ENCODE results near the gene TSPAN4. TPM values are rescaled to one million over a fixed set of nuclear protein-coding genes. Genes with fewer than 3 reads are reported as not detected.
A peak's percentile ranks its signal among the peaks of the same experiment; 100 is the strongest.

TSPAN4 gene
- total RNA-seq, 1 donor from 2014 or later = 42.3 TPM

- no peaks in the 10 kb centered on the region for H3K27me3 ChIP-seq (ENCODE audit: control insufficient read depth in 3 of 3, insufficient read depth in 3 of 3, low read length in 3 of 3)
Observed at GRCh38 chr11:880447-880846, 37.8 kb downstream of the TSPAN4 start.

GRCh38 chr11:882596-882995 lies 39.9 kb downstream of the TSPAN4 start:
- Histone ChIP-seq H3K9me3 (ENCODE audit: control insufficient read depth in 3 of 3, low read length in 3 of 3) (no peaks in the 10 kb centered on the region), H3K4me1 (ENCODE audit: control insufficient read depth in 3 of 3, insufficient read depth in 3 of 3, low read length in 3 of 3) (peaks cover under 1 to 4% (median 1%) of the 10 kb centered on the region in 3 donors), H3K9ac (ENCODE audit: low read depth in 1 of 3, low read length in 3 of 3) (no peak overlapping the region), H3K4me3 (ENCODE audit: low read length in 3 of 3) (no peak overlapping the region), H3K27ac (ENCODE audit: low read depth, low read length) (no peak overlapping the region), H3K27me3 (ENCODE audit: control insufficient read depth in 3 of 3, insufficient read depth in 3 of 3, low read length in 3 of 3) (no peaks in the 10 kb centered on the region), H3K36me3 (ENCODE audit: control insufficient read depth in 3 of 3, insufficient read depth in 3 of 3, low read length in 3 of 3) (peaks cover 24 to 33% (median 33%) of the 10 kb centered on the region in 3 donors)

More at GRCh38 chr11:880447-880846, 37.8 kb downstream of the TSPAN4 start:
- Histone ChIP-seq H3K36me3 (ENCODE audit: control insufficient read depth in 3 of 3, insufficient read depth in 3 of 3, low read length in 3 of 3) (peaks cover 15 to 30% (median 27%) of the 10 kb centered on the region in 3 donors), H3K4me3 (ENCODE audit: low read length in 3 of 3) (no peak overlapping the region), H3K4me1 (ENCODE audit: control insufficient read depth in 3 of 3, insufficient read depth in 3 of 3, low read length in 3 of 3) (peaks cover 13 to 20% (median 14%) of the 10 kb centered on the region in 3 donors), H3K9me3 (ENCODE audit: control insufficient read depth in 3 of 3, low read length in 3 of 3) (no peaks in the 10 kb centered on the region), H3K9ac (ENCODE audit: low read depth in 1 of 3, low read length in 3 of 3) (no peak overlapping the region), H3K27ac (ENCODE audit: low read depth, low read length) (no peak overlapping the region)

GRCh38 chr11:883527-883926 lies 40.9 kb downstream of the TSPAN4 start:
- Histone ChIP-seq H3K27ac (ENCODE audit: low read depth, low read length) (no peak overlapping the region), H3K36me3 (ENCODE audit: control insufficient read depth in 3 of 3, insufficient read depth in 3 of 3, low read length in 3 of 3) (peaks cover 27 to 34% (median 32%) of the 10 kb centered on the region in 3 donors), H3K4me1 (ENCODE audit: control insufficient read depth in 3 of 3, insufficient read depth in 3 of 3, low read length in 3 of 3) (peaks cover 7 to 14% (median 9%) of the 10 kb centered on the region in 3 donors), H3K9me3 (ENCODE audit: control insufficient read depth in 3 of 3, low read length in 3 of 3) (no peaks in the 10 kb centered on the region), H3K4me3 (ENCODE audit: low read length in 3 of 3) (no peak overlapping the region), H3K9ac (ENCODE audit: low read depth in 1 of 3, low read length in 3 of 3) (no peak overlapping the region), H3K27me3 (ENCODE audit: control insufficient read depth in 3 of 3, insufficient read depth in 3 of 3, low read length in 3 of 3) (no peaks in the 10 kb centered on the region)

- no peak overlapping the region for H3K9ac ChIP-seq (ENCODE audit: low read depth in 1 of 3, low read length in 3 of 3)
- no peaks in the 10 kb centered on the region for H3K27me3 ChIP-seq (ENCODE audit: control insufficient read depth in 3 of 3, insufficient read depth in 3 of 3, low read length in 3 of 3)
- no peak overlapping the region for H3K4me3 ChIP-seq (ENCODE audit: low read length in 3 of 3)
- no peak overlapping the region for H3K27ac ChIP-seq (ENCODE audit: low read depth, low read length)
- peaks cover 27 to 30% (median 27%) of the 10 kb centered on the region in 3 donors for H3K36me3 ChIP-seq (ENCODE audit: control insufficient read depth in 3 of 3, insufficient read depth in 3 of 3, low read length in 3 of 3)
- peaks cover 7 to 20% (median 9%) of the 10 kb centered on the region in 3 donors for H3K4me1 ChIP-seq (ENCODE audit: control insufficient read depth in 3 of 3, insufficient read depth in 3 of 3, low read length in 3 of 3)
- no peaks in the 10 kb centered on the region for H3K9me3 ChIP-seq (ENCODE audit: control insufficient read depth in 3 of 3, low read length in 3 of 3)
Observed at GRCh38 chr11:884578-885070, 42.0 kb downstream of the TSPAN4 start.

GRCh38 chr11:886568-886967 lies 43.9 kb downstream of the TSPAN4 start:
- no peak overlapping the region for H3K4me3 ChIP-seq (ENCODE audit: low read length in 3 of 3)
- no peak overlapping the region for H3K9ac ChIP-seq (ENCODE audit: low read depth in 1 of 3, low read length in 3 of 3)
- peaks cover 7 to 20% (median 9%) of the 10 kb centered on the region in 3 donors for H3K4me1 ChIP-seq (ENCODE audit: control insufficient read depth in 3 of 3, insufficient read depth in 3 of 3, low read length in 3 of 3)
- no peaks in the 10 kb centered on the region for H3K9me3 ChIP-seq (ENCODE audit: control insufficient read depth in 3 of 3, low read length in 3 of 3)
- H3K27ac ChIP-seq (ENCODE audit: low read depth, low read length) = no peak overlapping the region
- no peaks in the 10 kb centered on the region for H3K27me3 ChIP-seq (ENCODE audit: control insufficient read depth in 3 of 3, insufficient read depth in 3 of 3, low read length in 3 of 3)
- peaks cover 20 to 26% (median 20%) of the 10 kb centered on the region in 3 donors for H3K36me3 ChIP-seq (ENCODE audit: control insufficient read depth in 3 of 3, insufficient read depth in 3 of 3, low read length in 3 of 3)

DNA sequence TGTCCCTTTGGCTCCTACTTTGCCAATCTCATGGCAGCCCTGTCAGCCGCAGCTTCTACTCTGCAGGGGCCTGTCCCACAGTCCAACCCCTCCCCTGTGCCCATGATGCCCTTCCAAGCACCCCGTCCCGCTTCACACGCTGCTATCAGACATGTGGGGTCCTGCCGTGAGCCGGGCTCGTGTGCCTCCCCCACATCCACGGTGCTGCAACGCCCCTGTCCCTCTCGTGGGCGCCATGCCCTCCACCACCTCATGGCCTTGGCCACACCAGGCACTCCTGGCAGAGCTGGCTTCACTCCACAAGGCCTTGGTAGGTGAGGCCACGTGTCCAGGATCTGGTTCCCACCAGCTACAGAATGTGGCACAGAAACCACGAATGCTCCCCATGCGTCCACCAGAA lies 44.9 kb downstream of the TSPAN4 start:
- Histone ChIP-seq H3K9ac (ENCODE audit: low read depth in 1 of 3, low read length in 3 of 3) (no peak overlapping the region), H3K4me3 (ENCODE audit: low read length in 3 of 3) (no peak overlapping the region), H3K9me3 (ENCODE audit: control insufficient read depth in 3 of 3, low read length in 3 of 3) (no peaks in the 10 kb centered on the region), H3K4me1 (ENCODE audit: control insufficient read depth in 3 of 3, insufficient read depth in 3 of 3, low read length in 3 of 3) (peaks cover 7 to 20% (median 9%) of the 10 kb centered on the region in 3 donors), H3K27ac (ENCODE audit: low read depth, low read length) (no peak overlapping the region), H3K27me3 (ENCODE audit: control insufficient read depth in 3 of 3, insufficient read depth in 3 of 3, low read length in 3 of 3) (no peaks in the 10 kb centered on the region), H3K36me3 (ENCODE audit: control insufficient read depth in 3 of 3, insufficient read depth in 3 of 3, low read length in 3 of 3) (peaks cover 20 to 26% (median 20%) of the 10 kb centered on the region in 3 donors)

DNA sequence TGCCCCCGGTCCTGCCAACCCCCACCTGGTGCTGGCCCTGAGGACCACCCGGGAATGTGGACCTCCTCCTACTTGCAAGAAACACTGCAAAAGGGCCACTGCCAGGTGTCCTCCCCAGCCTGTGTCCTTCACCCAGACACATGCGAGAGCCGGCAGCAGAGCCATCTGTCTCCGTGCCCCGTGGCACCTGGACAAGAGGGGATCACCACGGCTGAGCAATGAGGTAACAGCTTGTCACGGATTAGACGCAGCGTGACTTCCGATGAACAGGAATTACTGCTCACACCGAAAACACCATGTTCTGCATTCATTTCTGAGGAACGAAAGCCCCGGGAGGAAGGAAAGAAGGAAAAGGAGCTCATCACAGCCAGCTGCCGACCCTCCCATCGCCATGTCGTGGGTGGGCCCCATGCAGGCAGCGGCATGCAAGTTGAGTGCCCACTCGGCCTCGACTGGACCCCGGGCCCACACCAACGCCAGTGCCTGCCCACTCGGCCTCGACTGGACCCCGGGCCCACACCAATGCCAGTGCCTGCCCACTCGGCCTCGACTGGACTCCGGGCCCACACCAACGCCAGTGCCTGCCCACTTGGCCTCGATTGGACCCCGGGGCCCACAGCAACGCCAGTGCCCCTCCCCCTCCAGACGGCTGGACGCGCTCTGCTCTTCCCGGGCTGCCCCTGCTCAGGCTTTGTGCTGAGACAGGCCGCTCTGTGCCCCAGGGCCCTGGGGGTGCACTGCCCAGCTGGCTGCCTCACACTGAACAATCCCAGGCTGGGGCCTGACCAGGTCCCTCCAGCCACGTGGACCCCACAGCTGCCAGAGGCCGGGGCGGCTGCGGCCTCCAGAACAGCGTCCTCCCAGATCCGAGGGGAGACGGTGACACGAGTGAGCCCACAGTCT lies 45.9 kb downstream of the TSPAN4 start:
- Histone ChIP-seq H3K36me3 (ENCODE audit: control insufficient read depth in 3 of 3, insufficient read depth in 3 of 3, low read length in 3 of 3) (peaks cover 16 to 18% (median 18%) of the 10 kb centered on the region in 3 donors), H3K4me1 (ENCODE audit: control insufficient read depth in 3 of 3, insufficient read depth in 3 of 3, low read length in 3 of 3) (peaks cover 7 to 20% (median 9%) of the 10 kb centered on the region in 3 donors), H3K4me3 (ENCODE audit: low read length in 3 of 3) (no peak overlapping the region)

DNA sequence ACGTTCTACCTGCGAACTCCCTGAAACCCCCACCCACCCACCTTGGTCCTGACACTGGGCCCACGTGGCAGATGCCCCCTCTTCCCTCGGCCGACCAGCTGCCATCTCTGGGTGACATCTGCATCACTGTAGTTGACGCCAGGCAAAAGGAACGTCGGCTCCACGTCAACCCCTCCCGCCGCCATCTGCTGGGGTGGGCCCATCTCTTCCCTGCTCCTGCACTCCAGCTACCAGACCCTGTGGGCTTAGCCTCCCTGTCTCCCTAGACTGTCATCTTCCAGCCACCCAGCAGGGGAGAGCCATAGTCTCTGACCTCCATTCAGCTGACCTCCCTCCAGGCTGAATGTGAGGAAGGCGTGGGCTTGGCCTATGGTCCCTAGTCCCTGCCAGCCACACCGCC lies 46.6 kb downstream of the TSPAN4 start:
- Histone ChIP-seq H3K36me3 (ENCODE audit: control insufficient read depth in 3 of 3, insufficient read depth in 3 of 3, low read length in 3 of 3) (peaks cover 11 to 14% (median 12%) of the 10 kb centered on the region in 3 donors), H3K27ac (ENCODE audit: low read depth, low read length) (no peak overlapping the region), H3K27me3 (ENCODE audit: control insufficient read depth in 3 of 3, insufficient read depth in 3 of 3, low read length in 3 of 3) (no peaks in the 10 kb centered on the region), H3K4me1 (ENCODE audit: control insufficient read depth in 3 of 3, insufficient read depth in 3 of 3, low read length in 3 of 3) (peaks cover 9 to 23% (median 10%) of the 10 kb centered on the region in 3 donors), H3K9ac (ENCODE audit: low read depth in 1 of 3, low read length in 3 of 3) (peak overlapping the region in 1 of 3 donors; percentile 43), H3K4me3 (ENCODE audit: low read length in 3 of 3) (no peak overlapping the region), H3K9me3 (ENCODE audit: control insufficient read depth in 3 of 3, low read length in 3 of 3) (no peaks in the 10 kb centered on the region)

More for the DNA sequence above, 45.9 kb downstream of the TSPAN4 start:
- Histone ChIP-seq H3K27me3 (ENCODE audit: control insufficient read depth in 3 of 3, insufficient read depth in 3 of 3, low read length in 3 of 3) (no peaks in the 10 kb centered on the region), H3K9ac (ENCODE audit: low read depth in 1 of 3, low read length in 3 of 3) (peak overlapping the region in 1 of 3 donors; percentile 33), H3K9me3 (ENCODE audit: control insufficient read depth in 3 of 3, low read length in 3 of 3) (no peaks in the 10 kb centered on the region), H3K27ac (ENCODE audit: low read depth, low read length) (no peak overlapping the region)

- H3K4me1 ChIP-seq (ENCODE audit: control insufficient read depth in 3 of 3, insufficient read depth in 3 of 3, low read length in 3 of 3) = peaks cover 9 to 29% (median 14%) of the 10 kb centered on the region in 3 donors
- H3K9ac ChIP-seq (ENCODE audit: low read depth in 1 of 3, low read length in 3 of 3) = peak overlapping the region in 1 of 3 donors; percentile 43
- no peaks in the 10 kb centered on the region for H3K9me3 ChIP-seq (ENCODE audit: control insufficient read depth in 3 of 3, low read length in 3 of 3)
- H3K36me3 ChIP-seq (ENCODE audit: control insufficient read depth in 3 of 3, insufficient read depth in 3 of 3, low read length in 3 of 3) = peaks cover 11 to 14% (median 12%) of the 10 kb centered on the region in 3 donors
- H3K27me3 ChIP-seq (ENCODE audit: control insufficient read depth in 3 of 3, insufficient read depth in 3 of 3, low read length in 3 of 3) = no peaks in the 10 kb centered on the region
- H3K4me3 ChIP-seq (ENCODE audit: low read length in 3 of 3) = no peak overlapping the region
- H3K27ac ChIP-seq (ENCODE audit: low read depth, low read length) = no peak overlapping the region
Observed at GRCh38 chr11:889687-890475, 47.2 kb downstream of the TSPAN4 start.

Measured in skeletal muscle tissue (tissue), 4 donors.